Subcutaneous adipose tissue (tissue), 4 donors: ENCODE data around the gene AGTPBP1. TPM values are rescaled to one million over a fixed set of nuclear protein-coding genes. Genes with fewer than 3 reads are reported as not detected.

Source experiments
- total RNA-seq, 4 donors: library from RNA; depleted of rRNA; stranded (reverse); fragments of >200 nt; gene quantifications; one replicate each; pipeline ENCODE4 v1.1.0, GENCODE V29; 2016
- TF ChIP-seq, protein P1 (sequence below): fragments of 450-650 bp; IDR thresholded peaks from one replicate; pipeline ENCODE4 v1.5.1; 2016; ENCODE audit warnings: low read depth, mild to moderate bottlenecking, control low read depth, antibody characterized with exemption, moderate library complexity

Gene AGTPBP1
- total RNA-seq, 4 donors from 2014 or later, result 25.6 to 36.4 (median 31.3) TPM

DNA sequence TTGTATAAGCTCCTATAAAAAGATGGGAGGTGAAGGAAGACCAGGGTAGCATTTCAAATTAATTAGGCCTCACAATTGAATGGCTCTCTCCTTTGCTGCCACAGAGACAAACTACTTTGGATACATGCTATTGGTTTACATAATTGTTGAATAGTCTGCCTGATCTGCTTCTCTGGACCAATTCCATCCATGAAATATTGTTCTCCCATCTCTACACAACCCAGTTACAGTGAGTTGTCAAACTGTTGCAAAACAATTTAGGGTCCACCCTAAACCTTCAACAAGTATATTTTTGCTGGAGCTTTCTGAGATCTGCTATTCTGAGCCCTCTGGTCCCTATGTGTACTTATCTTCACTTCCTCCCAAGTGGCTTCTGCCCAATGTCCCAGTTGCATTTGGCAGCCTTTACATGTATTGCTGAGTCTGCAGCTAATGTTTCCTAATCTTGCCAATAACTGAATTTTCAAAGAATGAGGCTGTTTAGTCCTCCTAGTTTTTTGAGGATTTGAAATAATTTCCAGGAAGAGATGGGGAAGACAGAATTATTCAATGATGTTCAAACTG is 38.9 kb downstream of the AGTPBP1 start:
- TF ChIP-seq, protein P1, sequence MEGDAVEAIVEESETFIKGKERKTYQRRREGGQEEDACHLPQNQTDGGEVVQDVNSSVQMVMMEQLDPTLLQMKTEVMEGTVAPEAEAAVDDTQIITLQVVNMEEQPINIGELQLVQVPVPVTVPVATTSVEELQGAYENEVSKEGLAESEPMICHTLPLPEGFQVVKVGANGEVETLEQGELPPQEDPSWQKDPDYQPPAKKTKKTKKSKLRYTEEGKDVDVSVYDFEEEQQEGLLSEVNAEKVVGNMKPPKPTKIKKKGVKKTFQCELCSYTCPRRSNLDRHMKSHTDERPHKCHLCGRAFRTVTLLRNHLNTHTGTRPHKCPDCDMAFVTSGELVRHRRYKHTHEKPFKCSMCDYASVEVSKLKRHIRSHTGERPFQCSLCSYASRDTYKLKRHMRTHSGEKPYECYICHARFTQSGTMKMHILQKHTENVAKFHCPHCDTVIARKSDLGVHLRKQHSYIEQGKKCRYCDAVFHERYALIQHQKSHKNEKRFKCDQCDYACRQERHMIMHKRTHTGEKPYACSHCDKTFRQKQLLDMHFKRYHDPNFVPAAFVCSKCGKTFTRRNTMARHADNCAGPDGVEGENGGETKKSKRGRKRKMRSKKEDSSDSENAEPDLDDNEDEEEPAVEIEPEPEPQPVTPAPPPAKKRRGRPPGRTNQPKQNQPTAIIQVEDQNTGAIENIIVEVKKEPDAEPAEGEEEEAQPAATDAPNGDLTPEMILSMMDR, result no peak

DNA sequence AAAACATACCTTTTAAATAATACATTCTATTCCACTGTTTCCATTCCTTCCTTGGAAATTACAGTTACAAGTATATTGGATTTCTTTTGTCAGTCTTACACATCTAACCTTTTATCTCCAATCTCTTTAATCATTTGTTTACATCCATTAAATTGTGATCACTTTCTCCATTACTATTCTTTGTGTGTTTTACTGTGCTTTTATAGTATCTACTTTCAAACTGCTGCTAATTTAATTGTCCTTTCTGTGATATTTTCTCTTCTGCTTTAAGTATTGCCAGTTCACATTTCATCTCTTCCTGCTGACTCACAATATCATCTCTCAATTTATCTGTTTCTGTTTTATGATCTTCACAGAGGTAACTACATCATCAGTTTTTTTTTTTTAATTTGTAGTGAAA is 39.6 kb downstream of the AGTPBP1 start:
- TF ChIP-seq, protein P1, result no peak

DNA sequence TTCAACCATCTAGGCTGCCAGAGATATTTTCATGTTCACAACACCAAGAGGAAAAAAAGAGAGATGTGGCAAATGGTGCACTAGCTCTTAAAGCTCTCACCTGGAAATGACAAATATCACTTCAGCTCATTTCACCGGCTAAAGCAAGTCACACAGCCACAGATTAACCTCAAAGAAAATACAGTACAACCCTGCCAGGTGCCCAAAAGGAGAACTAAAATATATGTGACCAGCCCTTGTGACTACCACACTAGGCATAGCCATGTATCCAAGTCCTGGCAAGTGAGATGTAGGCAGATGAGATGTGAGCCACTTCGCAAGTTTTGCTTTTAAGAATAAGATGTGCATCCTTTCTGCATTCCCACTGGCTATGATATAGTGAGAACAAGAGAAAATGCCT is 41.4 kb downstream of the AGTPBP1 start:
- TF ChIP-seq, protein P1, result no peak

DNA sequence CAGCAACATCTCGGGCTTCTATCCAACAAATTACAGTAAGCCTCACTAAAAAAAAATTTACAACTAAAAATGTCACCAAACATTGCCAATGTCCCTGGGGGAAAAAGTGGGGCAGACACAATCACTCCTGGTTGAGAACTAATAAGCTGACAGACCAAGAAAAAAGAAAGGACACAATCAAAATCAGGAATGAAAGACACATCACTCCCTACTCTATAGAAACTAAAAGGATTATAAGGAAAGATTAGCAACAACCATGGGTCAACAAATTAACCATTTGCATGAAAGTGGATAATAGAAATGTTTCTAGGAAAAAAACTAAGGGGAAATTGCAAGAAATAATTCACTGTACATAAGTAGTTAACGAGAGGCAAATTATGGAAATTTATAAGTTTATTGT is 53.4 kb downstream of the AGTPBP1 start:
- TF ChIP-seq, protein P1, result no peak

DNA sequence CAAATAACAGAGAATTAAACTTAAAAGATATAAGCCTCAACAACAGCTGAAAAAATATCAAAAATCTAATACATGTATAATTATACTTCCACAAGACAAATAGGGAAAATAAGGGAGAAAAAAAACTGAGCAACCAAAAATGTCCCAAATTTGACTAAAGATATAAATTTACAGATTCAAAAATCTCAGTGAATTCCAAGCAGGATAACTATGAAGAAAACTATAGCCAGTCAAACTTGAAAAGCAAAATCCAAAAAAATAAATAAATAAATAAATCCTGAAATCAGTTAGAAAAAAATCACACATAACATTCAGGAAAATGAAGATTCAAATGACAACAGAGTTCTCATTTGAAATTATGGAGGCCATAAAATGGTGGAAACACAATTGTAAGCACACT is 56.7 kb downstream of the AGTPBP1 start:
- TF ChIP-seq, protein P1, result no peak

DNA sequence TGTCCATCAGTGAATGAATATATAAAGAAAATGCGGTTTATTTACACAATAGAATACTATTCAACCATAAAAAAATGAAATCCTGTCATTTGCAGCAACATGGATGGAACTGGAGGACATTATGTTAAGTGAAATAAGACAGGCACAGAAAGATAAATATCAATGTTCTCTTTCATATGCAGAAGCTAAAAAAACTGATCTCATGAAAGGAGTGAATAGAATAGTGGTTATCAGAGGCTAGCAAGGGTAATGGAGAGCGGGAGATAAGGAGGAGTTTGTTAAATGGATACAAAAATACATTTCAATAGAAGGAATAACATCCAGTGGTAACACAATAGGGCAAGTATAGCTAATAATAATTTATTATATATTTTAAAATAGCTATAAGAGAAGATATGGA is 65.0 kb downstream of the AGTPBP1 start:
- TF ChIP-seq, protein P1, result no peak

DNA sequence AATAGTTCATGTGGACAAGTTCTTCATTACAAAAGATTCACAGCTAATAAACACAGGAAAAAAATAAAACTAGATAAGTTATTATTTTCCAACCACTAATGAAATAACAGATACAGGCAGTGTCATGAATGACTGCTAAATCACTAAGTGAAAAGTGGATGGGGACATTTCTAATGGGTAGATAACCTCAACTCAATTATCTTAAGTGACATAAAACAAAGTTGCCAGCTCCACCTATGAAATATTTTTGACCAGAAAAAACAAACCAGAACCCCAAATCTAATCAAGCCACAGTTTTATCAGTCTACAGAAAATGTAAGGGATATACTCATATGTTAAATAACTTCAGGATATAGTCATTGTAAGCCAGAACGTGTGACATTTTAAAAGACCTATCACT is 74.4 kb downstream of the AGTPBP1 start:
- TF ChIP-seq, protein P1, result no peak
